GM15510 (cell line): ENCODE data around the gene SLC16A10.

ENCODE experiments used
- POLR2A ChIP-seq: IDR thresholded peaks from 3 replicates; pipeline ENCODE4 v1.6.1; 2011; ENCODE audit warnings: borderline replicate concordance; ENCODE audit not compliant: insufficient read length; ENCODE audit errors: extremely low read depth

Gene SLC16A10

GRCh38 chr6:111258010-111258409 lies 170.7 kb downstream of the SLC16A10 start:
- no peak for TF ChIP-seq POLR2A

GRCh38 chr6:111258615-111259088 lies 171.3 kb downstream of the SLC16A10 start:
- TF ChIP-seq POLR2A, result no peak

GRCh38 chr6:111259089-111259831 lies 172.0 kb downstream of the SLC16A10 start:
- peak; percentile 89 for TF ChIP-seq POLR2A

GRCh38 chr6:111260570-111261298 lies 173.4 kb downstream of the SLC16A10 start:
- TF ChIP-seq POLR2A, result no peak

GRCh38 chr6:111263837-111264236 lies 176.5 kb downstream of the SLC16A10 start:
- TF ChIP-seq POLR2A, result no peak

- no peak for TF ChIP-seq POLR2A
Observed at GRCh38 chr6:111265842-111266241, 178.5 kb downstream of the SLC16A10 start.

- TF ChIP-seq POLR2A, result no peak
Observed at GRCh38 chr6:111266276-111266675, 179.0 kb downstream of the SLC16A10 start.

- no peak for TF ChIP-seq POLR2A
Observed at GRCh38 chr6:111267764-111268333, 180.5 kb downstream of the SLC16A10 start.

- TF ChIP-seq POLR2A, result no peak
Observed at GRCh38 chr6:111269401-111269970, 182.2 kb downstream of the SLC16A10 start.

GRCh38 chr6:111270121-111270520 lies 182.8 kb downstream of the SLC16A10 start:
- no peak for TF ChIP-seq POLR2A

GRCh38 chr6:111274593-111275217 lies 187.4 kb downstream of the SLC16A10 start:
- TF ChIP-seq POLR2A, result no peak

GRCh38 chr6:111276335-111276734 lies 189.0 kb downstream of the SLC16A10 start:
- TF ChIP-seq POLR2A, result no peak

- TF ChIP-seq POLR2A, result no peak
Observed at GRCh38 chr6:111276736-111277135, 189.4 kb downstream of the SLC16A10 start.

- TF ChIP-seq POLR2A, result no peak
Observed at GRCh38 chr6:111277819-111278218, 190.5 kb downstream of the SLC16A10 start.

- TF ChIP-seq POLR2A, result no peak
Observed at GRCh38 chr6:111278731-111279130, 191.4 kb downstream of the SLC16A10 start.
